NCI-H446 (cell line): ENCODE results near the gene PLBD2.

ENCODE experiments used
- DNase-seq, 2 experiments: peaks; one replicate each; lab custom pipeline; 2025; lab: John Stamatoyannopoulos, UW

The PLBD2 gene

GRCh38 chr12:113395119-113395518 lies 36.7 kb downstream of the PLBD2 start:
- no peak for DNase-seq

DNA sequence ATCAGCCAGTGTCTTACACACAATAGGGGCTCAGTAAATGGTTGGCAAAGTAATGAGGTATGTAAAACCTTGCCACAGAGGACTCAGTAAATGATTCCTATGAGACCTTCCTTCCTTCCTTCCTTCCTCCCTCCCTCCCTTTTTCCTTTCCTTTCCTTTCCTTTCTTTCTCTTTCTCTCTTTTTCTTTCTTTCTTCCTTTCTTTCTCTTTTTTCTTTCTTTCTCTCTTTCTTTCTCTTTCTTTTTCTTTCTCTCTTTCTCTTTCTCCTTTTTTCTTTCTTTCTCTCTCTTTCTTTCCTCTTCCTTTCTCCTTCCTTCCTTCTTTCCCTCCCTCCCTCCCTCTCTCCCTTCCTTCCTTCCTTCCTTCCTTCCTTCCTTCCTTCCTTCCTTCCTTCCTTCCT lies 37.8 kb downstream of the PLBD2 start:
- DNase-seq: no peak

- DNase-seq: no peak
Measured at GRCh38 chr12:113396828-113397496, 38.6 kb downstream of the PLBD2 start.

DNA sequence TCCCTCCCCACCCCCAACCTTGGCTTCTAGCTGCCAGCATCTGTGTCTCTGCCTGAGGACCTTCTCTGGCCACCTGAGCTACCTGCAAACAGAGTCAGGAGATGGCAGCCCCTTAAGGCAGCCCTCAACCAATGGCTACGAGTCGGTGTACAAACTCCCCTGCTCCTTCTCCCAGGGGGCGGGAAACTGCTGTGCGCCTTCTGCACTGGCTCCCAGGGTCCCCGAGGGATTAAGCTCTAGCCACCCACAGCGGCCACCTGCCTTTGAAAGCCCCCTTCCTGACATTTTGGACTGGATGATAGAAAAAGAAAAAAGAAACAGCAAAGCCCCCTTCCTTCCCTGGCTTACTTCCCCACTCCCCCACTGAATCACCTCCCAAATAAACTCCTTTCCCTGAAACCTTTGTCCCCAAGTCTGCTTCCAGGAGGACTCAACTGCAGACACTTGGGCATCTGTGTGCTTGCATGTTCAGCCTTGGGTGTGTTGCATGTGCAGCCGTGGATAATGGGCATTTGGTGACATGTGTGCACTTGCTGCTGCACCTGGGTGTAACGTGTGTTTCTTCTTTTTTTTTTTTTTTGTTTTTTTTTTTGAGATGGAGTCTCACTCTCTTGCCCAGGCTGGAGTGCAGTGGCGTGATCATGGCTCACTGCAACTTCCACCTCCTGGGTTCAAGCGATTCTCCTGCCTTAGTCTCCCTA lies 39.3 kb downstream of the PLBD2 start:
- no peak for DNase-seq

- DNase-seq: no peak
Measured at GRCh38 chr12:113398346-113399290, 40.2 kb downstream of the PLBD2 start.

GRCh38 chr12:113399490-113399889 lies 41.1 kb downstream of the PLBD2 start:
- no peak for DNase-seq

DNA sequence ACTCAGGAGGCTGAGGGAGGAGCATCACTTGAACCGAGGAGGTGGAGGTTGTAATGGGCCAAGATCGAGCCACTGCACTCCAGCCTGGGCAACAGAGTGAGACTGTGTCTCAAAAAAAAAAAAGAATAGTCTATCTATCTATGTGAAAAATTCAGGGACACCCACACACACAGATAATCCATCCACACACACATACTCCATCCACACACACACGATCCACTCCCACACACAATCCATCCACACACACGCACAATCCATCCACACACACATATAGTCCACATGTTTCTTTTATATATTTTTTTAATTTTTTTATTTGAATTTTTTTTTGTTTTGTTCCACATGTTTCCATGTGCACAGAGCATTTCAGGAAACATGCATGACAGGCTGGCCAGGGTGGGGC lies 42.0 kb downstream of the PLBD2 start:
- no peak for DNase-seq

- DNase-seq: no peak
Measured at GRCh38 chr12:113401066-113402000, 42.9 kb downstream of the PLBD2 start.

DNA sequence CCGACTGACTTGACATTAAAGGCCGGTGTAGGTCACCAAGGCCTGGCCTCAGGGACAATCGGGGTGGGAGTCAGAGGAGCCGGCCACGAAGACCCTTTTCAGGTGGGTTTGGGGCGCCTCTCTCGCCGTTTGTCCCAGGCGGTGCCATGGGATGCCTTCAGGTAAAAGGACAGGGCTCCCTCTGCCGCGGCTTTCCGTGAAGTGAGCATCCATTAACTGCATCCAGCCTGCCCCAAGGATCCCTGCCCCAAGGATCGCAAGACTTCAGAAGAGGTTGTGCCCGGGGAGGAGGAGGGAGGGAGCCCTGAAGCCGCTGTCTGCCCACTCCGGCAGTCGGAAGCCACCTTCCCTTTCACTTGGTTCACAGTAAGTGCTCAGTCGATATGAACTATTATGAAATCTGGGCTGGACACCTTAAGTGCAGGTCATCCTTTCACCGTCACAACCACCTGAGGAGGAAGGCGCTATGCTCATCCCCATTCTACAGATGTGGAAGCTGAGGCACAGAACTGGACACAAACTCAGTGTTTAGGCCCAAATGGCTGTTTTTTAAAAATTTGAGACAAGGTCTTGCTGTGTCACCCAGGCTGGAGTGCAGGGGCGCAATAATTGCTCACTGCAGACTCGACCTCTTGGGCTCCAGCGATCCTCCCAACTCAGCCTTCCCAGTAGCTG lies 44.3 kb downstream of the PLBD2 start:
- no peak for DNase-seq

- DNase-seq: peak; percentile 68 to 88
Measured at GRCh38 chr12:113403435-113404415, 45.3 kb downstream of the PLBD2 start, which contains the start of gene SDS. TSS of gene SDS (minus strand) at chr12:113403887. CDS start at chr12:113399708, 4,179 bp downstream.

GRCh38 chr12:113405694-113406093 lies 47.3 kb downstream of the PLBD2 start:
- no peak for DNase-seq

- peak in 1 of 2 experiments; percentile 4 for DNase-seq
Measured at GRCh38 chr12:113407931-113408600, 49.7 kb downstream of the PLBD2 start.

DNA sequence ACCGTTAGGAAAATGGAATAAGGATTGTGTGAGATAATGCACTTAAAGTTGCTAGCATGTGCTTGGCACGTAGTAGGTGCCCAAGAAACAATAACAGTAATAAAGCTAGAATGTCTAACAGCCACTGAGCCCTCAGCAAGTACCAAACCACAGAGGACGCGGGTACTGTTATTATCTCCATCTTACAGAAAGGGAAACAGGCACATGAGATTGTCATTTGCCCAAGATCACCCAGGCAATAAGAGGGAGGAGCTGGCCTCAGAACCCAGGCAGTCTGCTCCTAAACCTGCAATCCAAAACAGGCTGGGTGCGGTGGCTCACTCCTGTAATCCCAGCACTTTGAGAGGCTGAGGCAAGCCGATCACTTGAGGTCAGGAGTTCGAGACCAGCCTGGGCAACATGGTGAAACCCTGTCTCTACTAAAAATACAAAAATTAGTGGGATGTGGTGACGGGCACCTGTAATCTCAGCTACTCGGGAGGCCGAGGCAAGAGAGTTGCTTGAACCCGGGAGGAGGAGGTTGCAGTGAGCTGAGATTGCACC lies 50.4 kb downstream of the PLBD2 start:
- DNase-seq: no peak

GRCh38 chr12:113409462-113410124 lies 51.2 kb downstream of the PLBD2 start:
- no peak for DNase-seq

DNA sequence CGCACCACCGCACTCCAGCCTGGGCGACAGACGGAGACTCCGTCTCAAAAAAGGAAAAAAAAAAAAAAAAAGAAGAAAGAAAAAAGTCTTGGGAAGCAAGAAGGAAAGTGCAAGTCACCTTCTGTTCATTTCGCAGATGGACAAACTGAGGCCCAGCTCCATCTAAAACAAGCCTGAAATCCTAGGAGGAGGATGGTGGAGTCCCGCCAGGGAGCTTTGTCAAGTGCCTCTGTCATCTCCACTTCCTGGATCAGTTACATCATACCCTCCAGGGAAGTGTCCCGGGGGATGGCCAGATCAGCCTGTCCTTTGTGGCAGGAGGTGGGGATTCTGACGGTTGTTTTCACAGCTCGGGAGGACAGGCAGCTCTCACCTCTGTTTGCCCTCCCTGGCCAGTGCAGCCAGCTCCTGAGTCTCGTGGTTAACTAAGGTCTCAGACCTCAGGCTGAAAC lies 55.1 kb downstream of the PLBD2 start:
- DNase-seq: no peak

DNA sequence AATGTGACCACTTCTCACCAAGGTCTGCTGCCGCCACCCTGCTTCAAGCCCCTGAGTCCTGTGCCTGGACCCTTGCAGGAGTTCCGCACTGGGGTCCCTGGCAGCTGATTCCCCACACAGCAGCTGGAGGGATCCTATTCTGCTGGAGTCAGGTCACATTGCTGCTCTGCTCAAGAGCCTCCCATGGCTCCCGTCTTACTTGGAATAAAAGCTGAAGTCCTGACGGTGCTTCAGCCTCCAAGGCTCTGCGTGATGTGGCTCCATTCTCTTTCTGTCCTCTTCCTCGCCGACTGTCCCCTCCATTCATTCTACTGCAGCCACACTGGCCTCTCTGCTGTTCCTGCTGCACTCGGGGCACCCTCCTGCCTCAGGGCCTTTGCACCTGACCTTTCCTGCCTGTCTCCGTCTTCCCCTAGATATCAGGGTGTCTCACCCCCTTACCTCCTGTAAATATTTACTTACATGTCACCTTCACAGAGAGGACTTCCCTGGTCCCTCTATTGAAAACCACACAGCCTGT lies 56.2 kb downstream of the PLBD2 start:
- DNase-seq: no peak

- DNase-seq: no peak
Measured at GRCh38 chr12:113416091-113416754, 57.8 kb downstream of the PLBD2 start.
